HCT116 (cell line): ENCODE measurements around the gene CPNE4. TPM values are rescaled to one million over a fixed set of nuclear protein-coding genes. Genes with fewer than 3 reads are reported as not detected.

ENCODE experiments used
- ATAC-seq: fragments of 200-7000 bp; cut with Tn5 transposase; 2 replicates; pipeline ENCODE4 v1.9.1; 2020; ENCODE audit warnings: mild to moderate bottlenecking, moderate library complexity
- BruUV-seq: library from RNA; stranded (reverse); fragments of 400-500 nt; replicated peaks from 2 replicates; lab custom pipeline; 2021; lab: Mats Ljungman, UMichigan
- CTCF ChIA-PET: fragments of 300-600 bp; sonication (Branson Sonifier 250); formaldehyde crosslinking; loops from one replicate; lab custom pipeline; 2021; ENCODE audit warnings: antibody characterized with exemption; lab: Charles Lee
- POLR2A ChIA-PET: fragments of 300-600, 350-600 bp; sonication (Branson Sonifier 250); formaldehyde crosslinking; loops from one replicate; lab custom pipeline; 2021; ENCODE audit warnings: antibody characterized with exemption; lab: Charles Lee
- RAD21 ChIA-PET, 2 experiments: fragments of 300-600 bp; sonication (Branson Sonifier 250); formaldehyde crosslinking; loops; one replicate each; lab custom pipeline; 2023; ENCODE audit warnings: low total read pairs in 2 of 2; ENCODE audit not compliant: uncharacterized antibody in 2 of 2, unreplicated experiment in 2 of 2, low non-redundant PET in 1 of 2; lab: Charles Lee
- DNase-seq: peaks from one replicate; pipeline ENCODE4 v3.0.0-alpha.2; 2010; ENCODE audit warnings: low read depth, low spot score
- H2AFZ ChIP-seq: fragments of 200-600 bp; shearing (Covaris generic), sonication (generic); 2 replicates; pipeline ENCODE4 v1.6.1; 2017; ENCODE audit warnings: low read depth, mixed run types, mixed read lengths, antibody characterized with exemption, low read length; ENCODE audit not compliant: poor library complexity, severe bottlenecking
- H3K27ac ChIP-seq: 2 replicates; pipeline ENCODE4 v1.5.1; 2012; ENCODE audit warnings: low read depth, low read length
- H3K27me3 ChIP-seq: fragments of 200-600 bp; sonication (generic); 2 replicates; pipeline ENCODE4 v1.6.1; 2016; ENCODE audit warnings: mixed run types, low read length, mixed read lengths; ENCODE audit not compliant: insufficient read depth
- H3K36me3 ChIP-seq, 2 experiments: fragments of 200-500 bp in 1 of 2; fragments of 200-600 bp in 1 of 2; sonication (Bioruptor generic) in 1 of 2; sonication (generic) in 1 of 2; 2 replicates each; pipeline versions ENCODE4 v1.5.1 to v1.6.1; 2014 to 2016; ENCODE audit warnings: low read length in 2 of 2, inconsistent platforms in 1 of 2, mixed read lengths in 1 of 2, mixed run types in 1 of 2; ENCODE audit not compliant: insufficient read depth in 2 of 2, control insufficient read depth in 1 of 2
- H3K4me1 ChIP-seq, 2 experiments: fragments of 200-600 bp in 1 of 2; sonication (generic) in 1 of 2; 2 replicates each; pipeline versions ENCODE4 v1.5.1 to v1.6.1; 2012 to 2017; ENCODE audit warnings: low read length in 2 of 2, inconsistent platforms in 1 of 2, mild to moderate bottlenecking in 1 of 2, mixed read lengths in 1 of 2, mixed run types in 1 of 2, moderate library complexity in 1 of 2; ENCODE audit not compliant: insufficient read depth in 2 of 2, control insufficient read depth in 1 of 2
- H3K4me2 ChIP-seq: fragments of 200-600 bp; sonication (generic); 2 replicates; pipeline ENCODE4 v1.6.1; 2017; ENCODE audit warnings: mixed run types, low read length, mixed read lengths
- H3K4me3 ChIP-seq, 2 experiments: fragments of 200-600 bp in 1 of 2; sonication (generic) in 1 of 2; replicated peaks in 1 of 2; 2 replicates each; pipeline ENCODE4 v1.5.1; 2011 to 2016; ENCODE audit warnings: low read length in 2 of 2, control low read depth in 1 of 2, low read depth in 1 of 2, mild to moderate bottlenecking in 1 of 2, mixed read lengths in 1 of 2, mixed run types in 1 of 2
- H3K79me2 ChIP-seq: fragments of 200-600 bp; sonication (generic); 2 replicates; pipeline ENCODE4 v1.6.1; 2017; ENCODE audit warnings: mild to moderate bottlenecking, mixed run types, low read length, moderate library complexity, mixed read lengths; ENCODE audit not compliant: insufficient read depth
- H3K9ac ChIP-seq: fragments of 200-600 bp; sonication (generic); 2 replicates; pipeline ENCODE4 v1.6.1; 2016; ENCODE audit warnings: low read length, mixed read lengths
- H3K9me2 ChIP-seq: fragments of 200-600 bp; sonication (generic), shearing (Covaris generic); 2 replicates; pipeline ENCODE4 v1.6.1; 2017; ENCODE audit warnings: mixed run types, mild to moderate bottlenecking, moderate library complexity; ENCODE audit not compliant: insufficient read depth
- H3K9me3 ChIP-seq, 2 experiments: fragments of 200-500 bp in 1 of 2; fragments of 200-600 bp in 1 of 2; sonication (Bioruptor generic) in 1 of 2; sonication (generic) in 1 of 2; 2 replicates each; pipeline ENCODE4 v1.6.1; 2014 to 2017; ENCODE audit warnings: low read length in 2 of 2, mixed read lengths in 2 of 2, inconsistent platforms in 1 of 2, low read depth in 1 of 2, mild to moderate bottlenecking in 1 of 2, mixed run types in 1 of 2, moderate library complexity in 1 of 2; ENCODE audit not compliant: control insufficient read depth in 1 of 2, insufficient read depth in 1 of 2
- H4K20me1 ChIP-seq: fragments of 200-600 bp; sonication (generic), shearing (Covaris generic); 2 replicates; pipeline ENCODE4 v1.6.1; 2017; ENCODE audit warnings: mixed run types, mild to moderate bottlenecking, moderate library complexity; ENCODE audit not compliant: insufficient read depth
- CBX3 ChIP-seq: IDR thresholded peaks from 2 replicates; pipeline ENCODE4 v1.6.1; 2012; ENCODE audit warnings: low read depth
- EGR1 ChIP-seq: IDR thresholded peaks from 2 replicates; pipeline ENCODE4 v1.6.1; 2012; ENCODE audit warnings: low read depth
- ELF1 ChIP-seq: IDR thresholded peaks from 2 replicates; pipeline ENCODE4 v1.6.1; 2012; ENCODE audit warnings: low read depth, borderline replicate concordance
- EZH2 ChIP-seq: fragments of 200-600 bp; sonication (generic); IDR thresholded peaks from 2 replicates; pipeline ENCODE4 v1.6.1; 2017; ENCODE audit warnings: antibody characterized with exemption, mixed run types
- EZH2phosphoT487 ChIP-seq: fragments of 200-600 bp; IDR thresholded peaks from 2 replicates; pipeline ENCODE4 v1.6.1; 2018; ENCODE audit warnings: antibody characterized with exemption, borderline replicate concordance
- FOSL1 ChIP-seq: IDR thresholded peaks from 2 replicates; pipeline ENCODE4 v1.6.1; 2012; ENCODE audit warnings: low read depth
- JUND ChIP-seq: IDR thresholded peaks from 2 replicates; pipeline ENCODE4 v1.6.1; 2012
- MAX ChIP-seq: IDR thresholded peaks from 2 replicates; pipeline ENCODE4 v1.6.1; 2012
- POLR2A ChIP-seq: IDR thresholded peaks from 2 replicates; pipeline ENCODE4 v1.7.0; 2011; ENCODE audit warnings: borderline replicate concordance; ENCODE audit not compliant: insufficient read depth, insufficient read length; ENCODE audit errors: extremely low read depth
- POLR2AphosphoS5 ChIP-seq: IDR thresholded peaks from 2 replicates; pipeline ENCODE4 v1.6.1; 2011; ENCODE audit warnings: mild to moderate bottlenecking, low read depth, low read length, moderate library complexity
- RAD21 ChIP-seq: IDR thresholded peaks from 2 replicates; pipeline ENCODE4 v1.6.1; 2012; ENCODE audit warnings: low read depth, mild to moderate bottlenecking
- REST ChIP-seq: IDR thresholded peaks from 2 replicates; pipeline ENCODE4 v1.6.1; 2012; ENCODE audit warnings: low read depth
- SIN3A ChIP-seq: IDR thresholded peaks from 2 replicates; pipeline ENCODE4 v1.6.1; 2012; ENCODE audit warnings: low read depth
- SP1 ChIP-seq: IDR thresholded peaks from 2 replicates; pipeline ENCODE4 v1.6.1; 2012; ENCODE audit warnings: low read depth
- SRF ChIP-seq: IDR thresholded peaks from 2 replicates; pipeline ENCODE4 v1.6.1; 2012; ENCODE audit warnings: low read depth
- YY1 ChIP-seq: IDR thresholded peaks from 2 replicates; pipeline ENCODE4 v1.6.1; 2011; ENCODE audit warnings: low read length, low read depth, moderate library complexity, mild to moderate bottlenecking; ENCODE audit not compliant: insufficient replicate concordance; ENCODE audit errors: extremely low read depth
- ZBTB33 ChIP-seq: IDR thresholded peaks from 2 replicates; pipeline ENCODE4 v1.6.1; 2011; ENCODE audit warnings: mild to moderate bottlenecking, low read length, moderate library complexity; ENCODE audit not compliant: insufficient replicate concordance; ENCODE audit errors: extremely low read depth
- intact Hi-C: fragments of 100-400 bp; cut with micrococcal nuclease; formaldehyde crosslinking; loops from 2 replicates; pipeline ENCODE4 v1.10.0; 2022
- total RNA-seq: library from RNA; stranded (reverse); gene quantifications from one replicate; pipeline ENCODE4 v1.2.1, GENCODE V29; 2021; ENCODE audit not compliant: unreplicated experiment

The CPNE4 gene
- total RNA-seq, 1 experiment from 2014 or later: not detected

GRCh38 chr3:131658115-131658514 lies 376.7 kb downstream of the CPNE4 start:
- CTCF ChIA-PET: no interaction called here
- Histone ChIP-seq H3K4me2 (no peak overlapping the region), H2AFZ (no peak overlapping the region), H4K20me1 (no peaks in the 10 kb centered on the region), H3K36me3 (no peaks in the 10 kb centered on the region), H3K9me2 (no peaks in the 10 kb centered on the region), H3K9ac (no peak overlapping the region), H3K79me2 (no peaks in the 10 kb centered on the region), H3K4me1 (no peaks in the 10 kb centered on the region), H3K9me3 (no peaks in the 10 kb centered on the region), H3K4me3 (no peak overlapping the region), H3K27ac (no peak overlapping the region), H3K27me3 (peaks cover 13% of the 10 kb centered on the region; the same call in 1 of the 2 replicates)
- intact Hi-C loops: loop anchor here (10.0 kb wide), 1 partner anchor 623 kb away; no protein-coding TSS in a partner anchor
- TF ChIP-seq CBX3 (no peak), RAD21 (0 out of 2 replicates have a peak, but pooled peaks have one; percentile 13)
- ATAC-seq (no peak; the same call in 1 of the 2 replicates), DNase-seq (no peak)
- POLR2A ChIA-PET: no interaction called here
- BruUV-seq: no TSS peak
- RAD21 ChIA-PET: no interaction called here

GRCh38 chr3:131655070-131655690 lies 379.6 kb downstream of the CPNE4 start:
- Histone ChIP-seq H3K9me2 (no peaks in the 10 kb centered on the region), H3K27ac (no peak overlapping the region), H3K36me3 (no peaks in the 10 kb centered on the region), H3K4me2 (no peak overlapping the region), H4K20me1 (no peaks in the 10 kb centered on the region), H3K27me3 (peaks cover 17% of the 10 kb centered on the region), H3K9me3 (no peaks in the 10 kb centered on the region), H3K4me1 (no peaks in the 10 kb centered on the region), H3K79me2 (no peaks in the 10 kb centered on the region), H3K4me3 (no peak overlapping the region), H3K9ac (no peak overlapping the region), H2AFZ (no peak overlapping the region)
- ChIA-PET RAD21 (no interaction called here), CTCF (no interaction called here), POLR2A (no interaction called here)
- DNase-seq (no peak), ATAC-seq (no peak)
- no TSS peak for BruUV-seq
- intact Hi-C loops: loop anchor here (10.0 kb wide), 1 partner anchor 620 kb away; no protein-coding TSS in a partner anchor
- TF ChIP-seq EGR1 (no peak), REST (no peak), POLR2AphosphoS5 (no peak), ZBTB33 (no peak), EZH2phosphoT487 (no peak), SIN3A (no peak), FOSL1 (no peak), YY1 (no peak), JUND (no peak), MAX (no peak), ELF1 (no peak), SP1 (no peak), EZH2 (no peak), SRF (no peak), POLR2A (no peak)
